Stomach (tissue), 9 donors: ENCODE measurements around the gene TRAF6. TPM values are rescaled to one million over a fixed set of nuclear protein-coding genes. Genes with fewer than 3 reads are reported as not detected.

ENCODE experiments used
- DNase-seq, 2 donors: peaks; one replicate each; pipeline versions ENCODE4 v3.0.0 to v3.0.0-alpha.2; 2013 to 2019
- H3K27ac ChIP-seq, 5 donors: fragments of 200-600 bp in 4 of 5; sonication (generic) in 4 of 5; one replicate each; pipeline ENCODE4 v1.5.1; 2013 to 2019; ENCODE audit warnings: mild to moderate bottlenecking in 1 of 5, moderate library complexity in 1 of 5
- H3K27me3 ChIP-seq, 3 donors: fragments of 200-600 bp; sonication (generic); one replicate each; pipeline ENCODE4 v1.5.1; 2017 to 2019; ENCODE audit warnings: mixed run types in 1 of 3
- H3K36me3 ChIP-seq, 4 donors: fragments of 200-600 bp; sonication (generic); 1 replicate in 3 of 4; 2 replicates in 1 of 4; pipeline ENCODE4 v1.5.1; 2016 to 2019
- H3K4me1 ChIP-seq, 4 donors: fragments of 200-600 bp; sonication (generic); one replicate each; pipeline ENCODE4 v1.5.1; 2016 to 2019
- H3K4me3 ChIP-seq, 4 donors: fragments of 200-600 bp; sonication (generic) in 3 of 4; one replicate each; pipeline ENCODE4 v1.5.1; 2016 to 2019; ENCODE audit warnings: mild to moderate bottlenecking in 1 of 4
- H3K9me3 ChIP-seq, 4 donors: fragments of 200-600 bp; sonication (generic); one replicate each; pipeline ENCODE4 v1.5.1; 2016 to 2019
- CTCF ChIP-seq, 7 experiments: fragments of 450-650 bp in 4 of 7; fragments of 200-600 bp in 3 of 7; sonication (generic) in 3 of 7; IDR thresholded peaks; one replicate each; pipeline ENCODE4 v1.5.1; 2016 to 2019; ENCODE audit warnings: antibody characterized with exemption in 7 of 7, control low read depth in 2 of 7, mild to moderate bottlenecking in 1 of 7
- WGBS, 5 donors: extraction: QIAGEN DNeasy Blood & Tissue Kit in 3 of 5; methylation state at CpG; one replicate each; pipeline versions ENCODE4 v1.1.5 to v1.1.7; 2013 to 2018; 5-methylcytosine and 5-hydroxymethylcytosine counted together
- intact Hi-C: fragments of 100-400 bp; cut with DNase I; formaldehyde crosslinking; loops from one replicate; pipeline ENCODE4 v1.15.1; 2023; ENCODE audit warnings: low total_unique reads
- polyA plus RNA-seq, 3 donors: library from polyadenylated mRNA; stranded (reverse); fragments of 200-250 nt; gene quantifications; one replicate each; pipeline ENCODE4 v1.2.3, GENCODE V29; 2013
- small RNA-seq, 4 donors: library from RNA; depleted of rRNA; stranded (forward); fragments of <200 nt; gene quantifications; one replicate each; pipeline ENCODE3, GENCODE V24; 2016
- total RNA-seq, 5 donors: library from RNA; depleted of rRNA; stranded (reverse); fragments of >200 nt; gene quantifications; one replicate each; pipeline versions ENCODE4 v1.1.0 to v1.2.3, GENCODE V29; 2014 to 2016
- donor health status: healthy with polysubstance abuse.
- donor health status: Bipolar disorder and iron deficiency.
- donor health status: healthy.

The TRAF6 gene
- total and polyA plus RNA-seq, 8 donors, result 1.2 to 19.2 (median 4.7) TPM

DNA sequence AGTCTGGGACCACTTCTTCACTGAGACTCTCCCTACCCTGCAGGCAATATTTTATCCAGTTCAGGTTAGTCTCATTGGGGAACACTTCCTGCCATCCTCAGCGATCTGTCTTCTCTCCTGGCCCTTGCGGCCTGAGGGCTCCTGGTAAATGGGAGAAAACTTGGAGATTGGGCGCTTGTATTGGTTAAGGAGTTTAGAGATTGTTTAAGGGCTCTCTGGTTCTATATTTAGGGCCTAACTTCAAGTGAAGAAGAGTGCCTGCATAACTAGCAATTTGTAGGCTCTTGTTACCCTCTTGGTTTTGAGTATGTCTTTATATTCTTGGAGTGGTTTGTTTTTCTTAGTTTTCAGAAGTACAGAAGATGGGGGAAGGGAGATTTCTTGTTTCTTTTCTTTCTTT lies 72.7 kb downstream of the TRAF6 start:
- intact Hi-C loops, result no loop called here
- WGBS, 5 donors, result 75 to 98% (median 97%) methylated on average over 3 of the region's 3 CpGs
- H3K4me3 ChIP-seq, result no peak overlapping the region

More for the DNA sequence above, 72.7 kb downstream of the TRAF6 start:
- Histone ChIP-seq H3K27me3 (no peaks in the 10 kb centered on the region), H3K4me1 (no peaks in the 10 kb centered on the region), H3K9me3 (no peaks in the 10 kb centered on the region), H3K27ac (no peak overlapping the region), H3K36me3 (peaks cover 0 to 12% (median 0%) of the 10 kb centered on the region in 4 donors)
- no peak for TF ChIP-seq CTCF (IDR thresholded peaks at IDR 0.05)
- no peak for DNase-seq

Small RNA genes within 50 kb of the gene (small RNA-seq; reads per million reads assigned to genes)
- 0 to 0.08 (median 0) reads per million in 4 donors for gene AC061999.1

Other genes with a start within 250 kb of the TRAF6 start
- gene COMMD9, start 220.8 kb downstream of the TRAF6 start, total RNA-seq, result 10 to 100 TPM in 4 of 5 donors, 1 to 10 TPM in 1; 2.9 to 53.8 (median 34.4) TPM
- 10 to 100 TPM; 25.7 to 34.2 (median 28.3) TPM for gene COMMD9, start 220.8 kb downstream of the TRAF6 start, polyA plus RNA-seq
- 100 to 1,000 TPM in 1 of 5 donors, 10 to 100 TPM in 1, 1 to 10 TPM in 2, not detected in 1; 2.2 to 274 (median 50.9) TPM for gene PRR5L, start 214.0 kb downstream of the TRAF6 start, total RNA-seq
- gene PRR5L, start 214.0 kb downstream of the TRAF6 start, polyA plus RNA-seq, result 1 to 10 TPM; 1.4 to 2.4 (median 1.6) TPM
- gene RAG1, start 57.7 kb upstream of the TRAF6 start, total RNA-seq, result 1 to 10 TPM in 1 of 5 donors, under 1 TPM in 2, not detected in 2; 0.29 to 5.0 (median 0.89) TPM
- gene RAG1, start 57.7 kb upstream of the TRAF6 start, polyA plus RNA-seq, result under 1 TPM; 0.23 to 0.56 (median 0.31) TPM
- 10 to 100 TPM; 14.9 to 95.0 (median 28.6) TPM for gene IFTAP, start 84.2 kb upstream of the TRAF6 start, total RNA-seq
- gene IFTAP, start 84.2 kb upstream of the TRAF6 start, polyA plus RNA-seq, result 10 to 100 TPM; 23.5 to 33.5 (median 31.3) TPM
- gene RAG2, start 88.0 kb upstream of the TRAF6 start, total RNA-seq, result 10 to 100 TPM in 1 of 5 donors, under 1 TPM in 1, not detected in 3; 0.37 to 17.9 TPM
- gene RAG2, start 88.0 kb upstream of the TRAF6 start, polyA plus RNA-seq, result not detected